ENCODE results near the gene RBBP9.
A peak's percentile ranks its signal among the peaks of the same experiment; 100 is the strongest.

The RBBP9 gene

GRCh38 chr20:18477821-18478220 lies 19.2 kb downstream of the RBBP9 start:
- Histone ChIP-seq H2BK12ac (ENCODE audit: low read length) (no peak overlapping the region), H3K4ac (ENCODE audit: low read depth, low read length) (no peak overlapping the region), H3K23ac (ENCODE audit: low read length) (no peak overlapping the region), H2AK5ac (ENCODE audit: low read length) (no peak overlapping the region), H3K14ac (ENCODE audit: low read length) (no peak overlapping the region), H2BK5ac (ENCODE audit: low read depth, low read length, poor library complexity) (no peak overlapping the region), H3K4me1 (ENCODE audit: control insufficient read depth in 1 of 2, insufficient read depth in 2 of 2, low read length in 2 of 2) (no peaks in the 10 kb centered on the region), H2AFZ (ENCODE audit: insufficient read depth, low read length, poor library complexity) (no peak overlapping the region), H3K9ac (ENCODE audit: low read length) (no peak overlapping the region), H3K4me2 (ENCODE audit: low read length) (no peak overlapping the region), H3K79me1 (ENCODE audit: low read length) (no peaks in the 10 kb centered on the region), H3K9me3 (ENCODE audit: insufficient read depth, low read depth, low read length) (no peaks in the 10 kb centered on the region), H4K12ac (ENCODE audit: low read depth, low read length) (no peak overlapping the region), H3K27me3 (ENCODE audit: insufficient read depth, low read length) (no peaks in the 10 kb centered on the region), H3K36me3 (ENCODE audit: control insufficient read depth in 1 of 2, insufficient read depth in 2 of 2, low read length in 2 of 2) (peaks cover 18 to 23% of the 10 kb centered on the region in 2 experiments), H3K18ac (ENCODE audit: low read length) (no peak overlapping the region), H2BK120ac (ENCODE audit: insufficient read depth, low read length, poor library complexity) (no peak overlapping the region), H4K91ac (ENCODE audit: low read depth, low read length) (no peak overlapping the region), H3K27ac (ENCODE audit: low read depth, low read length) (no peak overlapping the region), H3K4me3 (ENCODE audit: low read depth, low read length) (no peak overlapping the region), H4K8ac (ENCODE audit: low read depth, low read length) (no peak overlapping the region), H3K79me2 (ENCODE audit: control insufficient read depth, insufficient read depth, low read length, poor library complexity) (no peaks in the 10 kb centered on the region)
- WGBS (ENCODE audit: extremely low coverage, insufficient coverage, insufficient read length): no CpG with 5 or more reads among the region's 1 CpG
- no peak for DNase-seq

GRCh38 chr20:18477218-18477617 lies 19.8 kb downstream of the RBBP9 start:
- H4K8ac ChIP-seq (ENCODE audit: low read depth, low read length): no peak overlapping the region
- no peak overlapping the region for H2BK12ac ChIP-seq (ENCODE audit: low read length)
- no peak overlapping the region for H3K18ac ChIP-seq (ENCODE audit: low read length)
- no peak overlapping the region for H2BK120ac ChIP-seq (ENCODE audit: insufficient read depth, low read length, poor library complexity)
- H3K4me1 ChIP-seq (ENCODE audit: control insufficient read depth in 1 of 2, insufficient read depth in 2 of 2, low read length in 2 of 2): no peaks in the 10 kb centered on the region
- H3K4me2 ChIP-seq (ENCODE audit: low read length): no peak overlapping the region
- no peak overlapping the region for H2AK5ac ChIP-seq (ENCODE audit: low read length)
- H3K79me1 ChIP-seq (ENCODE audit: low read length): no peaks in the 10 kb centered on the region
- no peak overlapping the region for H2AFZ ChIP-seq (ENCODE audit: insufficient read depth, low read length, poor library complexity)
- DNase-seq: no peak
- H3K4ac ChIP-seq (ENCODE audit: low read depth, low read length): no peak overlapping the region
- H3K4me3 ChIP-seq (ENCODE audit: low read depth, low read length): no peak overlapping the region
- H4K12ac ChIP-seq (ENCODE audit: low read depth, low read length): no peak overlapping the region
- no peak overlapping the region for H2BK5ac ChIP-seq (ENCODE audit: low read depth, low read length, poor library complexity)
- no peak overlapping the region for H3K14ac ChIP-seq (ENCODE audit: low read length)
- H4K91ac ChIP-seq (ENCODE audit: low read depth, low read length): no peak overlapping the region
- no peak overlapping the region for H3K27ac ChIP-seq (ENCODE audit: low read depth, low read length)
- no peaks in the 10 kb centered on the region for H3K79me2 ChIP-seq (ENCODE audit: control insufficient read depth, insufficient read depth, low read length, poor library complexity)
- H3K23ac ChIP-seq (ENCODE audit: low read length): no peak overlapping the region
- peaks cover 18% of the 10 kb centered on the region in 2 experiments for H3K36me3 ChIP-seq (ENCODE audit: control insufficient read depth in 1 of 2, insufficient read depth in 2 of 2, low read length in 2 of 2)
- no peaks in the 10 kb centered on the region for H3K9me3 ChIP-seq (ENCODE audit: insufficient read depth, low read depth, low read length)
- WGBS (ENCODE audit: extremely low coverage, insufficient coverage, insufficient read length): no CpG with 5 or more reads among the region's 1 CpG
- H3K9ac ChIP-seq (ENCODE audit: low read length): no peak overlapping the region
- no peaks in the 10 kb centered on the region for H3K27me3 ChIP-seq (ENCODE audit: insufficient read depth, low read length)

- no CpG with 5 or more reads among the region's 57 CpGs for WGBS (ENCODE audit: extremely low coverage, insufficient coverage, insufficient read length)
- Histone ChIP-seq H3K79me2 (ENCODE audit: control insufficient read depth, insufficient read depth, low read length, poor library complexity) (no peaks in the 10 kb centered on the region), H3K36me3 (ENCODE audit: control insufficient read depth in 1 of 2, insufficient read depth in 2 of 2, low read length in 2 of 2) (peaks cover 7 to 12% of the 10 kb centered on the region in 2 experiments), H3K27me3 (ENCODE audit: insufficient read depth, low read length) (no peaks in the 10 kb centered on the region), H3K23ac (ENCODE audit: low read length) (no peak within 1 kb of the TSS), H3K4me3 (ENCODE audit: low read depth, low read length) (peak within 1 kb of the TSS; percentile 95), H3K27ac (ENCODE audit: low read depth, low read length) (peak within 1 kb of the TSS; percentile 66), H3K9ac (ENCODE audit: low read length) (peak within 1 kb of the TSS; percentile 94), H3K4ac (ENCODE audit: low read depth, low read length) (peak within 1 kb of the TSS; percentile 35), H2BK120ac (ENCODE audit: insufficient read depth, low read length, poor library complexity) (no peak within 1 kb of the TSS), H2AFZ (ENCODE audit: insufficient read depth, low read length, poor library complexity) (peak within 1 kb of the TSS; percentile 97), H3K79me1 (ENCODE audit: low read length) (peaks cover 5% of the 10 kb centered on the region), H4K91ac (ENCODE audit: low read depth, low read length) (peak within 1 kb of the TSS; percentile 66), H3K14ac (ENCODE audit: low read length) (peak within 1 kb of the TSS; percentile 76), H4K12ac (ENCODE audit: low read depth, low read length) (peak within 1 kb of the TSS; percentile 97), H3K4me2 (ENCODE audit: low read length) (peak within 1 kb of the TSS; percentile 78), H3K4me1 (ENCODE audit: control insufficient read depth in 1 of 2, insufficient read depth in 2 of 2, low read length in 2 of 2) (peaks cover 2 to 5% of the 10 kb centered on the region in 2 experiments), H3K9me3 (ENCODE audit: insufficient read depth, low read depth, low read length) (no peaks in the 10 kb centered on the region), H2BK12ac (ENCODE audit: low read length) (no peak within 1 kb of the TSS), H4K8ac (ENCODE audit: low read depth, low read length) (peak within 1 kb of the TSS; percentile 98), H2BK5ac (ENCODE audit: low read depth, low read length, poor library complexity) (peak within 1 kb of the TSS; percentile 86), H2AK5ac (ENCODE audit: low read length) (no peak within 1 kb of the TSS), H3K18ac (ENCODE audit: low read length) (peak within 1 kb of the TSS; percentile 73)
- peak; percentile 95 to 96 for DNase-seq
Measured at GRCh38 chr20:18466894-18467730, 29.9 kb downstream of the RBBP9 start, which contains the start of the genes DZANK1 and POLR3F. Gene DZANK1, minus strand, starts transcription at chr20:18467030. Its CDS starts 1,672 bp downstream, at chr20:18465358. Gene POLR3F, plus strand, starts transcription at chr20:18467390. Its CDS starts 117 bp downstream, at chr20:18467507.

GRCh38 chr20:18466574-18466893 lies 30.5 kb downstream of the RBBP9 start:
- H2AFZ ChIP-seq (ENCODE audit: insufficient read depth, low read length, poor library complexity): peak overlapping the region; percentile 75
- peak overlapping the region; percentile 62 for H4K8ac ChIP-seq (ENCODE audit: low read depth, low read length)
- peaks cover 6 to 12% of the 10 kb centered on the region in 2 experiments for H3K36me3 ChIP-seq (ENCODE audit: control insufficient read depth in 1 of 2, insufficient read depth in 2 of 2, low read length in 2 of 2)
- H3K4me2 ChIP-seq (ENCODE audit: low read length): peak overlapping the region; percentile 78
- no peak overlapping the region for H2BK12ac ChIP-seq (ENCODE audit: low read length)
- WGBS (ENCODE audit: extremely low coverage, insufficient coverage, insufficient read length): no CpG with 5 or more reads among the region's 15 CpGs
- H3K79me2 ChIP-seq (ENCODE audit: control insufficient read depth, insufficient read depth, low read length, poor library complexity): no peaks in the 10 kb centered on the region
- H3K18ac ChIP-seq (ENCODE audit: low read length): no peak overlapping the region
- H4K91ac ChIP-seq (ENCODE audit: low read depth, low read length): no peak overlapping the region
- H3K4me1 ChIP-seq (ENCODE audit: control insufficient read depth in 1 of 2, insufficient read depth in 2 of 2, low read length in 2 of 2): peaks cover 2 to 5% of the 10 kb centered on the region in 2 experiments
- peak overlapping the region; percentile 87 for H3K4me3 ChIP-seq (ENCODE audit: low read depth, low read length)
- no peak for DNase-seq
- H3K14ac ChIP-seq (ENCODE audit: low read length): no peak overlapping the region
- H3K4ac ChIP-seq (ENCODE audit: low read depth, low read length): no peak overlapping the region
- no peak overlapping the region for H2AK5ac ChIP-seq (ENCODE audit: low read length)
- H3K9ac ChIP-seq (ENCODE audit: low read length): peak overlapping the region; percentile 62
- H3K23ac ChIP-seq (ENCODE audit: low read length): no peak overlapping the region
- no peak overlapping the region for H3K27ac ChIP-seq (ENCODE audit: low read depth, low read length)
- no peaks in the 10 kb centered on the region for H3K9me3 ChIP-seq (ENCODE audit: insufficient read depth, low read depth, low read length)
- H2BK5ac ChIP-seq (ENCODE audit: low read depth, low read length, poor library complexity): no peak overlapping the region
- H4K12ac ChIP-seq (ENCODE audit: low read depth, low read length): no peak overlapping the region
- H2BK120ac ChIP-seq (ENCODE audit: insufficient read depth, low read length, poor library complexity): no peak overlapping the region
- no peaks in the 10 kb centered on the region for H3K27me3 ChIP-seq (ENCODE audit: insufficient read depth, low read length)
- H3K79me1 ChIP-seq (ENCODE audit: low read length): peaks cover 5% of the 10 kb centered on the region

Measured in trophoblast cell (in vitro differentiated cells and primary cell).